Neural cell (in vitro differentiated cells): ENCODE data around the gene STRBP. TPM values are rescaled to one million over a fixed set of nuclear protein-coding genes. Genes with fewer than 3 reads are reported as not detected.

Source experiments
- H2AFZ ChIP-seq: fragments of 200-600, 300-800 bp; sonication (generic), shearing (Covaris generic); 2 replicates; pipeline ENCODE4 v1.6.0; 2014; ENCODE audit warnings: low read depth, mild to moderate bottlenecking, antibody characterized with exemption, low read length, moderate library complexity
- H3F3A ChIP-seq: fragments of 200-600 bp; shearing (Covaris generic); 2 replicates; pipeline ENCODE4 v1.6.1; 2016; ENCODE audit warnings: mild to moderate bottlenecking, moderate library complexity, mixed read lengths, antibody characterized with exemption, low read length; ENCODE audit not compliant: insufficient read depth, poor library complexity, severe bottlenecking
- H3K27ac ChIP-seq: fragments of 200-600, 300-800 bp; sonication (generic), shearing (Covaris generic); 2 replicates; pipeline ENCODE4 v1.5.1; 2014; ENCODE audit warnings: mild to moderate bottlenecking, low read length, moderate library complexity
- H3K27me3 ChIP-seq: fragments of 300-800, 200-600 bp; sonication (generic), shearing (Covaris generic); 2 replicates; pipeline ENCODE4 v1.6.0; 2014; ENCODE audit warnings: mild to moderate bottlenecking, low read depth, low read length, moderate library complexity; ENCODE audit not compliant: insufficient read depth
- H3K36me3 ChIP-seq: fragments of 300-800, 200-600 bp; sonication (generic), shearing (Covaris generic); 2 replicates; pipeline ENCODE4 v1.5.1; 2014; ENCODE audit warnings: mild to moderate bottlenecking, antibody characterized with exemption, low read length, moderate library complexity; ENCODE audit not compliant: insufficient read depth
- H3K4me2 ChIP-seq: fragments of 300-800, 200-600 bp; sonication (generic), shearing (Covaris generic); 2 replicates; pipeline ENCODE4 v1.6.0; 2014; ENCODE audit warnings: mild to moderate bottlenecking, low read length
- H3K4me3 ChIP-seq: fragments of 300-800, 200-600 bp; sonication (generic), shearing (Covaris generic); 2 replicates; pipeline ENCODE4 v1.5.1; 2014; ENCODE audit warnings: mild to moderate bottlenecking, low read length, moderate library complexity
- H3K79me2 ChIP-seq: fragments of 200-600 bp; shearing (Covaris generic); replicated peaks from 2 replicates; pipeline ENCODE4 v1.6.0; 2014; ENCODE audit warnings: mild to moderate bottlenecking, low read length, moderate library complexity; ENCODE audit not compliant: insufficient read depth
- H3K9ac ChIP-seq: fragments of 300-800, 200-600 bp; sonication (generic), shearing (Covaris generic); 2 replicates; pipeline ENCODE4 v1.6.1; 2016; ENCODE audit warnings: mild to moderate bottlenecking, low read length, mixed read lengths
- H3K9me2 ChIP-seq: fragments of 200-600 bp; shearing (Covaris generic); 2 replicates; pipeline ENCODE4 v1.6.1; 2016; ENCODE audit warnings: mild to moderate bottlenecking, low read length, mixed read lengths; ENCODE audit not compliant: insufficient read depth
- H3K9me3 ChIP-seq: fragments of 200-600, 300-800 bp; sonication (generic), shearing (Covaris generic); 2 replicates; pipeline ENCODE4 v1.6.1; 2016; ENCODE audit warnings: mild to moderate bottlenecking, mixed run types, low read length, moderate library complexity, mixed read lengths
- H4K20me1 ChIP-seq: fragments of 200-600 bp; shearing (Covaris generic); 2 replicates; pipeline ENCODE4 v1.6.1; 2016; ENCODE audit warnings: mild to moderate bottlenecking, mixed run types; ENCODE audit not compliant: insufficient read depth
- EP300 ChIP-seq: fragments of 450-650 bp; conservative IDR thresholded peaks from 2 replicates; pipeline ENCODE4 v1.6.1; 2014; ENCODE audit warnings: antibody characterized with exemption, mild to moderate bottlenecking, moderate library complexity; ENCODE audit not compliant: poor library complexity, severe bottlenecking
- EZH2 ChIP-seq: fragments of 200-600, 300-800 bp; shearing (Covaris generic), sonication (generic); IDR thresholded peaks from 2 replicates; pipeline ENCODE4 v1.6.1; 2014; ENCODE audit warnings: antibody characterized with exemption, low read length, borderline replicate concordance, mild to moderate bottlenecking; ENCODE audit not compliant: insufficient read depth, poor library complexity, severe bottlenecking
- MXI1 ChIP-seq: fragments of 450-650 bp; conservative IDR thresholded peaks from 2 replicates; pipeline ENCODE4 v1.6.1; 2014; ENCODE audit warnings: antibody characterized with exemption, mild to moderate bottlenecking; ENCODE audit not compliant: poor library complexity, severe bottlenecking
- POLR2AphosphoS5 ChIP-seq: IDR thresholded peaks from 2 replicates; pipeline ENCODE4 v1.6.1; 2012
- RAD21 ChIP-seq: fragments of 450-650 bp; conservative IDR thresholded peaks from 2 replicates; pipeline ENCODE4 v1.6.1; 2014; ENCODE audit warnings: antibody characterized with exemption, mild to moderate bottlenecking, moderate library complexity
- SMC3 ChIP-seq: fragments of 450-650 bp; conservative IDR thresholded peaks from 2 replicates; pipeline ENCODE4 v1.6.1; 2014; ENCODE audit warnings: antibody characterized with exemption, mild to moderate bottlenecking, moderate library complexity; ENCODE audit not compliant: poor library complexity
- TAF1 ChIP-seq: IDR thresholded peaks from 2 replicates; pipeline ENCODE4 v1.6.1; 2012; ENCODE audit warnings: low read depth
- polyA plus RNA-seq: library from polyadenylated mRNA; depleted of rRNA; stranded (reverse); fragments of >200 nt; gene quantifications from 2 replicates; pipeline ENCODE4 v1.2.3, GENCODE V29; 2014
- TF ChIP-seq, protein P1 (sequence below): fragments of 450-650 bp; IDR thresholded peaks from 2 replicates; pipeline ENCODE4 v1.5.1; 2014; ENCODE audit warnings: antibody characterized with exemption, mild to moderate bottlenecking, moderate library complexity; ENCODE audit not compliant: poor library complexity, severe bottlenecking
- TF ChIP-seq, protein P2 (sequence below): IDR thresholded peaks from 2 replicates; pipeline ENCODE4 v1.6.1; 2012; ENCODE audit warnings: borderline replicate concordance

Gene STRBP
- polyA plus RNA-seq, 1 donor from 2014 or later, result 64.6 TPM

- no peak overlapping the region for H3K27ac ChIP-seq
- TF ChIP-seq, protein P1, sequence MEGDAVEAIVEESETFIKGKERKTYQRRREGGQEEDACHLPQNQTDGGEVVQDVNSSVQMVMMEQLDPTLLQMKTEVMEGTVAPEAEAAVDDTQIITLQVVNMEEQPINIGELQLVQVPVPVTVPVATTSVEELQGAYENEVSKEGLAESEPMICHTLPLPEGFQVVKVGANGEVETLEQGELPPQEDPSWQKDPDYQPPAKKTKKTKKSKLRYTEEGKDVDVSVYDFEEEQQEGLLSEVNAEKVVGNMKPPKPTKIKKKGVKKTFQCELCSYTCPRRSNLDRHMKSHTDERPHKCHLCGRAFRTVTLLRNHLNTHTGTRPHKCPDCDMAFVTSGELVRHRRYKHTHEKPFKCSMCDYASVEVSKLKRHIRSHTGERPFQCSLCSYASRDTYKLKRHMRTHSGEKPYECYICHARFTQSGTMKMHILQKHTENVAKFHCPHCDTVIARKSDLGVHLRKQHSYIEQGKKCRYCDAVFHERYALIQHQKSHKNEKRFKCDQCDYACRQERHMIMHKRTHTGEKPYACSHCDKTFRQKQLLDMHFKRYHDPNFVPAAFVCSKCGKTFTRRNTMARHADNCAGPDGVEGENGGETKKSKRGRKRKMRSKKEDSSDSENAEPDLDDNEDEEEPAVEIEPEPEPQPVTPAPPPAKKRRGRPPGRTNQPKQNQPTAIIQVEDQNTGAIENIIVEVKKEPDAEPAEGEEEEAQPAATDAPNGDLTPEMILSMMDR, result no peak
- no peak for TF ChIP-seq SMC3
- TF ChIP-seq MXI1, result no peak
- TF ChIP-seq POLR2AphosphoS5, result no peak
- no peak for TF ChIP-seq TAF1
- TF ChIP-seq EP300, result no peak
- TF ChIP-seq EZH2, result no peak
- TF ChIP-seq, protein P2, sequence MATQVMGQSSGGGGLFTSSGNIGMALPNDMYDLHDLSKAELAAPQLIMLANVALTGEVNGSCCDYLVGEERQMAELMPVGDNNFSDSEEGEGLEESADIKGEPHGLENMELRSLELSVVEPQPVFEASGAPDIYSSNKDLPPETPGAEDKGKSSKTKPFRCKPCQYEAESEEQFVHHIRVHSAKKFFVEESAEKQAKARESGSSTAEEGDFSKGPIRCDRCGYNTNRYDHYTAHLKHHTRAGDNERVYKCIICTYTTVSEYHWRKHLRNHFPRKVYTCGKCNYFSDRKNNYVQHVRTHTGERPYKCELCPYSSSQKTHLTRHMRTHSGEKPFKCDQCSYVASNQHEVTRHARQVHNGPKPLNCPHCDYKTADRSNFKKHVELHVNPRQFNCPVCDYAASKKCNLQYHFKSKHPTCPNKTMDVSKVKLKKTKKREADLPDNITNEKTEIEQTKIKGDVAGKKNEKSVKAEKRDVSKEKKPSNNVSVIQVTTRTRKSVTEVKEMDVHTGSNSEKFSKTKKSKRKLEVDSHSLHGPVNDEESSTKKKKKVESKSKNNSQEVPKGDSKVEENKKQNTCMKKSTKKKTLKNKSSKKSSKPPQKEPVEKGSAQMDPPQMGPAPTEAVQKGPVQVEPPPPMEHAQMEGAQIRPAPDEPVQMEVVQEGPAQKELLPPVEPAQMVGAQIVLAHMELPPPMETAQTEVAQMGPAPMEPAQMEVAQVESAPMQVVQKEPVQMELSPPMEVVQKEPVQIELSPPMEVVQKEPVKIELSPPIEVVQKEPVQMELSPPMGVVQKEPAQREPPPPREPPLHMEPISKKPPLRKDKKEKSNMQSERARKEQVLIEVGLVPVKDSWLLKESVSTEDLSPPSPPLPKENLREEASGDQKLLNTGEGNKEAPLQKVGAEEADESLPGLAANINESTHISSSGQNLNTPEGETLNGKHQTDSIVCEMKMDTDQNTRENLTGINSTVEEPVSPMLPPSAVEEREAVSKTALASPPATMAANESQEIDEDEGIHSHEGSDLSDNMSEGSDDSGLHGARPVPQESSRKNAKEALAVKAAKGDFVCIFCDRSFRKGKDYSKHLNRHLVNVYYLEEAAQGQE, result no peak
- no peak for TF ChIP-seq RAD21
- no peaks in the 10 kb centered on the region for H3K79me2 ChIP-seq
- no peak overlapping the region for H3K9ac ChIP-seq
- no peak overlapping the region for H2AFZ ChIP-seq
- no peaks in the 10 kb centered on the region for H3K9me2 ChIP-seq
- H3K27me3 ChIP-seq, result no peaks in the 10 kb centered on the region
- no peak overlapping the region for H3K4me2 ChIP-seq
- H3K36me3 ChIP-seq, result no peaks in the 10 kb centered on the region
- no peak overlapping the region for H3K4me3 ChIP-seq
- peaks cover 4% of the 10 kb centered on the region for H4K20me1 ChIP-seq
- no peaks in the 10 kb centered on the region for H3K9me3 ChIP-seq
- no peaks in the 10 kb centered on the region for H3F3A ChIP-seq
Observed at GRCh38 chr9:123107639-123108285, 160.6 kb downstream of the STRBP start.

DNA sequence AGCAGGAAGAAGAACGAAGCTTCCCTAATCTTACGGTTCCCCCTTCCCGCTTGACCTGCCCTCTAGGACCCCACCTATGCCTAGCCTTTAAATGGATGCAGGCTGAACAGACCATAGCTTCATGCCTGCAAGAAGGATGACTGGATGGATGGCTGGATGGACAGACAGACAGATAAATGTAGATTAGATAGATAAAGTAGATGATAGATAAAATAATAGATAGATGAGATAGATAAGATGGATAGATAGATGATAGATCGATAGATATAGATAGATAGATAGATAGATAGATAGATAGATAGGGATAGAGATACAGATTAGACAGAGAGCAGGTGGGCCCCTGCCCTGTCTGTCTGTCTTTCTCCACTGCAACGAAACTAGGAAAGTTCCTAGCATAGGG lies 162.9 kb downstream of the STRBP start:
- H3K9ac ChIP-seq, result no peak overlapping the region
- peaks cover 7% of the 10 kb centered on the region for H3K36me3 ChIP-seq
- H3K27ac ChIP-seq, result no peak overlapping the region
- H3K9me3 ChIP-seq, result no peaks in the 10 kb centered on the region
- no peak for TF ChIP-seq MXI1
- no peak for TF ChIP-seq TAF1
- TF ChIP-seq, protein P2, result no peak
- TF ChIP-seq POLR2AphosphoS5, result no peak
- TF ChIP-seq RAD21, result no peak
- TF ChIP-seq EP300, result no peak
- TF ChIP-seq SMC3, result no peak
- TF ChIP-seq EZH2, result no peak
- TF ChIP-seq, protein P1, result no peak
- no peaks in the 10 kb centered on the region for H3K27me3 ChIP-seq
- peaks cover 4% of the 10 kb centered on the region for H4K20me1 ChIP-seq
- no peaks in the 10 kb centered on the region for H3K79me2 ChIP-seq
- H2AFZ ChIP-seq, result no peak overlapping the region
- H3K9me2 ChIP-seq, result no peaks in the 10 kb centered on the region
- H3F3A ChIP-seq, result no peaks in the 10 kb centered on the region
- H3K4me3 ChIP-seq, result no peak overlapping the region
- no peak overlapping the region for H3K4me2 ChIP-seq
